SK-N-SH (cell line): ENCODE results near the gene GNG4. TPM values are rescaled to one million over a fixed set of nuclear protein-coding genes. Genes with fewer than 3 reads are reported as not detected.

Source experiments
- CTCF ChIA-PET: fragments of 300-600, 350-600 bp; formaldehyde crosslinking; extraction: SDS; loops from one replicate; lab custom pipeline; 2021; lab: Yijun Ruan, JAX
- POLR2A ChIA-PET: fragments of 350-600 bp; sonication (Branson Sonifier 250); formaldehyde crosslinking; extraction: SDS; loops from one replicate; lab custom pipeline; 2020; ENCODE audit warnings: antibody characterized with exemption, inconsistent platforms; lab: Yijun Ruan, JAX
- DNase-seq: peaks from one replicate; pipeline ENCODE4 v3.0.0; 2012
- H2AFZ ChIP-seq: fragments of 200-600 bp; sonication (generic); 2 replicates; pipeline ENCODE4 v1.8.1; 2016; ENCODE audit warnings: antibody characterized with exemption, mild to moderate bottlenecking, low read depth
- H3F3A ChIP-seq: fragments of 200-600 bp; sonication (generic); replicated peaks from 2 replicates; pipeline ENCODE3; 2016; ENCODE audit warnings: antibody characterized with exemption, mild to moderate bottlenecking; ENCODE audit not compliant: insufficient read depth
- H3K27ac ChIP-seq, 2 experiments: fragments of 200-500 bp in 1 of 2; fragments of 200-600 bp in 1 of 2; sonication (Bioruptor generic) in 1 of 2; sonication (generic), shearing (Covaris generic) in 1 of 2; 2 replicates each; pipeline versions ENCODE4 v1.5.1 to v1.6.1; 2014 to 2016; ENCODE audit warnings: low read depth in 2 of 2, inconsistent platforms in 1 of 2, low read length in 1 of 2, mild to moderate bottlenecking in 1 of 2, mixed read lengths in 1 of 2
- H3K27me3 ChIP-seq: fragments of 200-600 bp; sonication (generic), shearing (Covaris generic); 2 replicates; pipeline ENCODE4 v1.6.1; 2016; ENCODE audit warnings: mixed run types; ENCODE audit not compliant: insufficient read depth
- H3K36me3 ChIP-seq, 2 experiments: fragments of 200-500 bp in 1 of 2; fragments of 200-600 bp in 1 of 2; sonication (Bioruptor generic) in 1 of 2; sonication (generic) in 1 of 2; replicated peaks in 1 of 2; 2 replicates each; pipeline versions ENCODE3 to v1.5.1; 2014 to 2016; ENCODE audit warnings: low read length in 1 of 2, mild to moderate bottlenecking in 1 of 2; ENCODE audit not compliant: insufficient read depth in 2 of 2, control insufficient read depth in 1 of 2
- H3K4me1 ChIP-seq, 2 experiments: fragments of 200-500 bp in 1 of 2; fragments of 200-600 bp in 1 of 2; sonication (Bioruptor generic) in 1 of 2; sonication (generic), shearing (Covaris generic) in 1 of 2; 2 replicates each; pipeline versions ENCODE4 v1.5.1 to v1.6.1; 2014 to 2016; ENCODE audit warnings: low read depth in 1 of 2, low read length in 1 of 2, mixed run types in 1 of 2; ENCODE audit not compliant: insufficient read depth in 2 of 2, control insufficient read depth in 1 of 2
- H3K4me2 ChIP-seq: fragments of 200-600 bp; sonication (generic), shearing (Covaris generic); 2 replicates; pipeline ENCODE4 v1.6.1; 2017; ENCODE audit warnings: mixed run types
- H3K4me3 ChIP-seq, 2 experiments: fragments of 200-500 bp in 1 of 2; fragments of 200-600 bp in 1 of 2; sonication (Bioruptor generic) in 1 of 2; sonication (generic), shearing (Covaris generic) in 1 of 2; 2 replicates each; pipeline versions ENCODE4 v1.5.1 to v1.8.1; 2014 to 2016; ENCODE audit warnings: low read depth in 2 of 2, inconsistent platforms in 1 of 2, low read length in 1 of 2, mild to moderate bottlenecking in 1 of 2, mixed read lengths in 1 of 2, moderate library complexity in 1 of 2
- H3K79me2 ChIP-seq: fragments of 200-600 bp; sonication (generic); 2 replicates; pipeline ENCODE4 v1.8.1; 2017; ENCODE audit warnings: mild to moderate bottlenecking; ENCODE audit not compliant: insufficient read depth
- H3K9ac ChIP-seq: fragments of 200-600 bp; sonication (generic); 2 replicates; pipeline ENCODE4 v1.6.1; 2017; ENCODE audit warnings: mixed run types
- H3K9me2 ChIP-seq: fragments of 200-600 bp; sonication (generic); 2 replicates; pipeline ENCODE4 v1.6.1; 2017; ENCODE audit warnings: mixed run types
- H3K9me3 ChIP-seq: fragments of 200-600 bp; sonication (generic); 2 replicates; pipeline ENCODE4 v1.6.1; 2017; ENCODE audit warnings: mixed run types, mild to moderate bottlenecking, moderate library complexity
- H4K20me1 ChIP-seq: fragments of 200-600 bp; sonication (generic); 2 replicates; pipeline ENCODE4 v1.6.1; 2017; ENCODE audit warnings: mild to moderate bottlenecking, mixed run types; ENCODE audit not compliant: insufficient read depth
- CHD2 ChIP-seq: fragments of 150-350 bp; IDR thresholded peaks from 2 replicates; pipeline ENCODE4 v1.6.1; 2018; ENCODE audit warnings: low read length; ENCODE audit not compliant: partially characterized antibody
- ELF1 ChIP-seq: IDR thresholded peaks from 2 replicates; pipeline ENCODE4 v1.4.0; 2012
- EZH2phosphoT487 ChIP-seq: fragments of 200-600 bp; sonication (generic); IDR thresholded peaks from 2 replicates; pipeline ENCODE4 v1.6.1; 2017; ENCODE audit warnings: low read depth, mixed run types, mild to moderate bottlenecking, antibody characterized with exemption, moderate library complexity, borderline replicate concordance
- FOSL2 ChIP-seq: IDR thresholded peaks from 2 replicates; pipeline ENCODE4 v1.4.0; 2012; ENCODE audit warnings: low read depth, mild to moderate bottlenecking, moderate library complexity, borderline replicate concordance
- FOXJ3 ChIP-seq: sonication (generic); formaldehyde crosslinking; IDR thresholded peaks from 2 replicates; pipeline ENCODE4 v1.5.1; 2020; ENCODE audit warnings: mild to moderate bottlenecking, missing genetic modification reagents
- FOXM1 ChIP-seq: IDR thresholded peaks from 2 replicates; pipeline ENCODE4 v1.4.0; 2012; ENCODE audit warnings: low read depth, mild to moderate bottlenecking
- GATA2 ChIP-seq: sonication (generic); formaldehyde crosslinking; IDR thresholded peaks from 2 replicates; pipeline ENCODE4 v1.5.0; 2020; ENCODE audit warnings: mild to moderate bottlenecking, missing genetic modification reagents
- IRF3 ChIP-seq: fragments of 150-350 bp; IDR thresholded peaks from 2 replicates; pipeline ENCODE4 v1.6.1; 2016; ENCODE audit warnings: mild to moderate bottlenecking, low read depth, low read length
- JUND ChIP-seq: IDR thresholded peaks from 2 replicates; pipeline ENCODE4 v1.4.0; 2012
- MEF2A ChIP-seq: IDR thresholded peaks from 2 replicates; pipeline ENCODE4 v1.4.0; 2012; ENCODE audit warnings: low read depth, borderline replicate concordance
- MXI1 ChIP-seq: IDR thresholded peaks from 2 replicates; pipeline ENCODE4 v1.6.1; 2012; ENCODE audit warnings: mild to moderate bottlenecking, low read depth, low read length, improper control_type of control experiment
- NFIC ChIP-seq: IDR thresholded peaks from 2 replicates; pipeline ENCODE4 v1.4.0; 2012; ENCODE audit warnings: borderline replicate concordance
- RCOR1 ChIP-seq: fragments of 150-350 bp; IDR thresholded peaks from 2 replicates; pipeline ENCODE4 v1.6.1; 2017; ENCODE audit warnings: antibody characterized with exemption, low read length
- RFX5 ChIP-seq: IDR thresholded peaks from 2 replicates; pipeline ENCODE4 v1.6.1; 2012; ENCODE audit warnings: mild to moderate bottlenecking, improper control_type of control experiment, low read length
- TAF1 ChIP-seq: IDR thresholded peaks from 2 replicates; pipeline ENCODE4 v1.6.1; 2012; ENCODE audit warnings: low read depth, mild to moderate bottlenecking, low read length, moderate library complexity, borderline replicate concordance
- TEAD4 ChIP-seq: IDR thresholded peaks from 2 replicates; pipeline ENCODE4 v1.4.0; 2012; ENCODE audit warnings: mild to moderate bottlenecking, borderline replicate concordance; ENCODE audit not compliant: insufficient read depth
- USF1 ChIP-seq: IDR thresholded peaks from 2 replicates; pipeline ENCODE4 v1.4.0; 2012; ENCODE audit warnings: low read depth, borderline replicate concordance
- ZBTB33 ChIP-seq: IDR thresholded peaks from 2 replicates; pipeline ENCODE4 v1.4.0; 2012; ENCODE audit warnings: low read depth, borderline replicate concordance
- WGBS: methylation state at CpG from one replicate; pipeline ENCODE4 v1.1.6; 2017; ENCODE audit warnings: low lambda C conversion rate; 5-methylcytosine and 5-hydroxymethylcytosine counted together
- polyA plus RNA-seq, 3 experiments: library from polyadenylated mRNA; depleted of rRNA; stranded (reverse); fragments of >200 nt; gene quantifications; 2 replicates each; pipeline ENCODE4 v1.2.3, GENCODE V29; 2012

The GNG4 gene
- polyA plus RNA-seq, 1 of the 3 experiments (the other 2 are of a cell fraction) = 1.6 TPM

- TF ChIP-seq ZBTB33 (no peak; the same call in 1 of the 2 replicates), RFX5 (no peak), RCOR1 (no peak; the same call in 1 of the 2 replicates), FOXM1 (no peak), NFIC (no peak), JUND (peak; percentile 71), IRF3 (no peak), FOXJ3 (CRISPR knock-in tag) (no peak), TAF1 (peak; percentile 47; the same call in 1 of the 2 replicates), CHD2 (peak; percentile 66), MEF2A (no peak), FOSL2 (peak; percentile 87), EZH2phosphoT487 (no peak)
- TF ChIP-seq, all 33 proteins: peak for 20
Measured at GRCh38 chr1:235504494-235505222, 144.9 kb downstream of the GNG4 start (continued).

- DNase-seq = no peak
- Histone ChIP-seq H3K9me3 (no peaks in the 10 kb centered on the region), H3K4me3 (peak within 1 kb of the TSS; percentile 60 to 76), H3K4me1 (peaks cover 5 to 13% of the 10 kb centered on the region in 2 experiments; a peak in 3 of 4 replicates), H3K9me2 (no peaks in the 10 kb centered on the region), H4K20me1 (peaks cover 20% of the 10 kb centered on the region), H3K27me3 (no peaks in the 10 kb centered on the region), H3K79me2 (peaks cover 47% of the 10 kb centered on the region), H3K36me3 (no peaks in the 10 kb centered on the region), H3K9ac (peak within 1 kb of the TSS; percentile 93), H3K27ac (peak within 1 kb of the TSS; percentile 97 to 98), H3K4me2 (peak within 1 kb of the TSS; percentile 95), H3F3A (peaks cover 27% of the 10 kb centered on the region), H2AFZ (peak within 1 kb of the TSS; percentile 82)
- CTCF ChIA-PET = interaction anchor here (0.5 to 2.8 kb wide), 30 partner anchors 9 to 470 kb away, joined by 3 to 13 read pairs (median 4); no protein-coding TSS in a partner anchor
- WGBS = 0% methylated on average over 4 of the region's 48 CpGs
- POLR2A ChIA-PET = interaction anchor here (1.1 to 1.3 kb wide), 3 partner anchors 15 to 375 kb away, joined by 3 to 5 read pairs (median 3); partner anchors contain the start of gene TOMM20
- TF ChIP-seq ELF1 = no peak
- no peak for TF ChIP-seq RFX5
- TF ChIP-seq FOSL2 = no peak
- TF ChIP-seq GATA2 (CRISPR knock-in tag) = no peak
- TF ChIP-seq USF1 = no peak
- TF ChIP-seq TEAD4 = no peak
- no peak for TF ChIP-seq MXI1
Measured at GRCh38 chr1:235504122-235504493, 145.5 kb downstream of the GNG4 start, which contains the start of gene B3GALNT2. B3GALNT2 (minus strand) TSS chr1:235504452; CDS start chr1:235504252, 200 bp downstream.
